ENCODE results near the gene LRBA. TPM values are rescaled to one million over a fixed set of nuclear protein-coding genes. Genes with fewer than 3 reads are reported as not detected.
"Not testable (repeated sequence)": the region's sequence is repeated elsewhere in the genome, so short reads cannot be mapped to it uniquely, and the experiment has no call there.

Gene LRBA
- total and polyA plus RNA-seq, 12 donors: 6.2 to 31.2 (median 23.9) TPM

DNA sequence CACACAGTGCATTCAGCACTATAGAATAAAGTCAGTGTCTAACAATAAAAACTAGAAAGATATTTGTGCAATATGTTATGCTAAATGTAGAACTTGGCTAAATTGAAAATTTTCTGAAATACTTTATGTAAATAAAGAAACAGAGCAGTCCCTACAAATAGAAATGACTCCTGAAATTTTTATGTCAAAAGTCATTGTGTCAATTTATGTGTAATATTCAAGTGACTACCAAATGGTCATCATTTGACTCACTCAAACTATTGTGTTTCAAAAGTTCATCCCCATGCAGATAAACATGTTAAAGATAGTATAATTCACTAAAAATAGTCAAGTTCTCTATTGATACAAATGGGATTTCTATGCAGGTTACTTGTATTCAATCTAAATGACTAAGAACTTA, 17.9 kb downstream of the LRBA start:
- H3K9me3 ChIP-seq: no peaks in the 10 kb centered on the region
- TF ChIP-seq, protein P1, sequence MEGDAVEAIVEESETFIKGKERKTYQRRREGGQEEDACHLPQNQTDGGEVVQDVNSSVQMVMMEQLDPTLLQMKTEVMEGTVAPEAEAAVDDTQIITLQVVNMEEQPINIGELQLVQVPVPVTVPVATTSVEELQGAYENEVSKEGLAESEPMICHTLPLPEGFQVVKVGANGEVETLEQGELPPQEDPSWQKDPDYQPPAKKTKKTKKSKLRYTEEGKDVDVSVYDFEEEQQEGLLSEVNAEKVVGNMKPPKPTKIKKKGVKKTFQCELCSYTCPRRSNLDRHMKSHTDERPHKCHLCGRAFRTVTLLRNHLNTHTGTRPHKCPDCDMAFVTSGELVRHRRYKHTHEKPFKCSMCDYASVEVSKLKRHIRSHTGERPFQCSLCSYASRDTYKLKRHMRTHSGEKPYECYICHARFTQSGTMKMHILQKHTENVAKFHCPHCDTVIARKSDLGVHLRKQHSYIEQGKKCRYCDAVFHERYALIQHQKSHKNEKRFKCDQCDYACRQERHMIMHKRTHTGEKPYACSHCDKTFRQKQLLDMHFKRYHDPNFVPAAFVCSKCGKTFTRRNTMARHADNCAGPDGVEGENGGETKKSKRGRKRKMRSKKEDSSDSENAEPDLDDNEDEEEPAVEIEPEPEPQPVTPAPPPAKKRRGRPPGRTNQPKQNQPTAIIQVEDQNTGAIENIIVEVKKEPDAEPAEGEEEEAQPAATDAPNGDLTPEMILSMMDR (IDR thresholded peaks at IDR 0.05): no peak
- intact Hi-C loops (cut with DNase I): no loop called here
- ATAC-seq (no peak), DNase-seq (no peak)
- H3K4me1 ChIP-seq: peaks cover 0 to 8% (median 0%) of the 10 kb centered on the region in 9 donors
- no peak overlapping the region for H3K4me3 ChIP-seq
- H3K36me3 ChIP-seq: no peaks in the 10 kb centered on the region
- H3K27ac ChIP-seq: no peak overlapping the region
- H3K27me3 ChIP-seq: no peaks in the 10 kb centered on the region

DNA sequence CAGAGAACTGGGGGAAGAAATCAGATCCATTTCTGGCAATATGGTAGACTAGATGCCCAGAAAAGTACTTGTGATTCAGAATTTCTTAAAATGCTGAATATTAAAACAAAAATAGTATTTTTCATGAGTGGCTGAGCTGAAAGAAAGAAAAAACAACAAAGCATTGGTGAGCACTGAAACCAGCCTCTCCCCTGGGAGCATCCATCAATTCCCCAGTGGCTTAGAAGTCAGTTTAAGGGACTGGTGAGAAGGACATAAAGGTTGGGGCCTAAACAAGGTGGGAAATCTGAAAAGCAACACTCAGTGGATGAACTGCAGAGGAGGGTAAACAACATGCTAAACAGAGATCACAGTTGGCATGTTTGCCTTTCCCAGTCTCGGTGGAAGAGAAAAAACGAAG, 20.4 kb downstream of the LRBA start:
- DNase-seq: no peak
- Histone ChIP-seq H3K36me3 (no peaks in the 10 kb centered on the region), H3K27ac (no peak overlapping the region), H3K9me3 (no peaks in the 10 kb centered on the region), H3K27me3 (no peaks in the 10 kb centered on the region), H3K4me1 (peaks cover 0 to 8% (median 0%) of the 10 kb centered on the region in 9 donors), H3K4me3 (no peak overlapping the region)
- TF ChIP-seq, protein P1 (IDR thresholded peaks at IDR 0.05): no peak
- intact Hi-C loops (cut with DNase I): no loop called here
- WGBS, 2 donors: 88 to 94% methylated on average over 2 of the region's 2 CpGs
- ATAC-seq: no peak

DNA sequence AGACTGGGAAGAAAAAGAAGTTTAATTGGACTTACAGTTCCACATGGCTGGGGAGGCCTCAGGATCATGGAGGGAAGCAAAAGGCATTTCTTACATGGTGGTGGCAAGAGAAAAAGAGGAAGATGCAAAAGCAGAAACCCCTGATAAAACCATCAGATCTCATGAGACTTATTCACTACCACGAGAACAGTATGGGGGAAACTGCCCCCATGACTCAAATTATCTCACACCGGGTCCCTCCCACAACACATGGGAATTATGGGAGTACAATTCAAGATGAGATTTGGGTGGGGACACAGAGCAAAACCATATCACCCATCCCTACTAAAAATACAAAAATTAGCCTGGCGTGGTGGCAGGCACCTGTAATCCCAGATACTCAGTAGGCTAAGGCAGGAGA, 21.5 kb downstream of the LRBA start:
- WGBS, 2 donors: 97 to 98% methylated on average over 3 of the region's 3 CpGs
- DNase-seq; ATAC-seq; H3K27me3 ChIP-seq; H3K4me1 ChIP-seq; H3K27ac ChIP-seq; H3K9me3 ChIP-seq; H3K4me3 ChIP-seq; H3K36me3 ChIP-seq; intact Hi-C loops (cut with DNase I): not testable (repeated sequence)

DNA sequence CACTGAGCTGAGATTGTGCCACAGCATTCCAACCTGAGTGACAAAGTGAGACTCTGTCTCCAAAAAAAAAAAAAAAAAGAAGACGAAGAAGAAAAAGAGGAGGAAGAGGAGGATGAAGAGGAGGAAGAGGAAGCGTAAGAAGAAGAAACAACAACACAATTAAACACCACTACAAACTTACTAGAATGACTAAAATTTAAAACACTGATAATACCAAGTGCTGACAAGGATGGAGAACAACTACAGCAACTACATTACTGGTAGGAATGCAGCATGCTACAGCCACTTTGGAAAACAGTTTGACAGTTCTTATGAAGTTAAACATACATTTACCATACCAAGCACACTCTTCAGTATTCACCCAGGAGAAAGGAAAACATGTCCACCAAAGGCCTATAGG, 24.1 kb downstream of the LRBA start:
- WGBS, 2 donors: 85 to 89% methylated on average over 2 of the region's 2 CpGs
- TF ChIP-seq, protein P1 (IDR thresholded peaks at IDR 0.05): no peak
- no peak overlapping the region for H3K4me3 ChIP-seq
- DNase-seq (no peak), ATAC-seq (no peak)
- no peaks in the 10 kb centered on the region for H3K27me3 ChIP-seq
- no peaks in the 10 kb centered on the region for H3K9me3 ChIP-seq
- intact Hi-C loops (cut with DNase I): no loop called here
- H3K4me1 ChIP-seq: no peaks in the 10 kb centered on the region
- no peaks in the 10 kb centered on the region for H3K36me3 ChIP-seq
- no peak overlapping the region for H3K27ac ChIP-seq

DNA sequence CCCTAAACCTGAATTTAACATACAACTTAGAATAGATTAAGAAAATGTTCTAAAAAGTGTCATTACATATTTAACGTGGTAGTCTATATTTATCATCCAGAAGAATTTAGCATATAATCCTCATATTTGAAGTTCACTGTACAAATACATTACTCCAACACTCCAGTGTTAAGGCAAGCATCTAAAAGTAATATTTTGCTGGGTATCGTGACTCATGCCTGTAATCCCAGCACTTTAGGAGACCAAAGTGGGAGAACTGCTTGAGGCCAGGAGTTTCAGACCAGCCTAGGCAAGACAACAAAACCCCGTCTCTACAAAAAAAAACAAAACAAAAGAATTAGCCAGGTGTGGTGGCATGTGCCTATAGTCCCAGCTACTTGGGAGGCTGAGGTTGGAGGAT, 24.8 kb downstream of the LRBA start:
- intact Hi-C loops (cut with DNase I): no loop called here
- H3K27ac ChIP-seq: no peak overlapping the region
- H3K27me3 ChIP-seq: no peaks in the 10 kb centered on the region
- no peaks in the 10 kb centered on the region for H3K36me3 ChIP-seq
- no peaks in the 10 kb centered on the region for H3K4me1 ChIP-seq
- TF ChIP-seq, protein P1 (IDR thresholded peaks at IDR 0.05): no peak
- no peak for DNase-seq
- no peak overlapping the region for H3K4me3 ChIP-seq
- 93 to 96% methylated on average over 3 of the region's 3 CpGs for WGBS, 2 donors
- H3K9me3 ChIP-seq: no peaks in the 10 kb centered on the region
- no peak for ATAC-seq
